NCI-H524 (cell line): ENCODE data around the gene AEBP2.
"Not testable (repeated sequence)": the region's sequence is repeated elsewhere in the genome, so short reads cannot be mapped to it uniquely, and the experiment has no call there.

Source experiments
- DNase-seq, 2 experiments: peaks; one replicate each; lab custom pipeline; 2025; lab: John Stamatoyannopoulos, UW

The AEBP2 gene

DNA sequence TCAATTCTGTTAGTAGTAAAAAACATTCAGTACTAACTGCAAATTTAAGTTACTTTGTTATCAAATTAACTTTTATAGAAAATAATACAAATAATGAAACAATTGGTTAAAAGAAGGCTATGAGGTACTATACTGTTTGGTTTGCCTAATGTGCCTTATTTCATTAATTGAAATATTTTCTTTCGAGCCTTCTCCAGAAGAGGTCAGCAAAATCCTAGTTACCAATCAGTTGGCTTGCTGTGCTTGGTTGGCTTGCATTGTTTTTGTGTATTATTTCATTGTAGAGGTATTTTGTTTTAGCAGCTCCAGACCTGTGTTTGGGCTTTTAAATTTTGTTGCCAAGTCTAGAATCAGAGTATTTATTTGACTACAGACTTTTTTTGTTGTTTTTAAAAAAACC, 68.5 kb downstream of the AEBP2 start:
- DNase-seq = peak in 1 of 2 experiments; percentile 11

DNA sequence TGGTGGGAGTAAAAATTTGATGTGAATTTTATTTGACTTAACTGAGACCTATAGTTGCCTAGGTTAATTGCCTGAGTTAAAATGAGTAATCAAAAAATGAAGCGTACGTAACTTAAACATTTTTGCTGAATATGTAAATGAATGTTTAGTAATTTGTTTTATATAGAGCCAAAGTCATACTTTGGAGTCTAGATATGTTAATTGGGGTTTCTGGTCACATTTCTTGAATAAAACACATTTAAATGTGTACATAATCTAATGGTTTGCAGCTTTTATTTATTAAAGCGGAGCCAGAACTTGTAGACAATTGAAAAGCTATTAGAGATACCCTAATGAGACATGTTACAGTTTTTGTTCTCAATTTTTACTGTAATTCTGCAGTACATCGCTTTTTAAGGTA, 71.2 kb downstream of the AEBP2 start:
- no peak for DNase-seq

DNA sequence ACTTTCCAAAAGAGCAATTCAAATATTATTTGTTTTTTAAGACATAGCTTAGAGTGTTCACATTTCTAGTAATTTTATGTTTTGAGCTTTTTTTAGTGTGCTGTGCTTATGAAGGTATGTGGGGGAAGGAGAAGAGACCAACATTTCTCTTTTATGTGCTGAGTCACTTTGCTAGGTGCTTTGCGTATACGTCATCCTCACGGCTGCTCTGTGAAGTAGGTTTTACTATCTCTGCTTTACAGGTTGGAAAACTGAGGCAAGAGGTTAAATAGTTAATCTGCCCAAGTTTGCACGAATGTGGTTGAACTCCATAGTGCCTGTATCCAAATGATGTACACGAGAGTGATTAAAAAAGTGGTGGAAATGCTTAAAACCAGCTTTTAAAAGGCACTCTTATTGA, 75.9 kb downstream of the AEBP2 start:
- DNase-seq = no peak

DNA sequence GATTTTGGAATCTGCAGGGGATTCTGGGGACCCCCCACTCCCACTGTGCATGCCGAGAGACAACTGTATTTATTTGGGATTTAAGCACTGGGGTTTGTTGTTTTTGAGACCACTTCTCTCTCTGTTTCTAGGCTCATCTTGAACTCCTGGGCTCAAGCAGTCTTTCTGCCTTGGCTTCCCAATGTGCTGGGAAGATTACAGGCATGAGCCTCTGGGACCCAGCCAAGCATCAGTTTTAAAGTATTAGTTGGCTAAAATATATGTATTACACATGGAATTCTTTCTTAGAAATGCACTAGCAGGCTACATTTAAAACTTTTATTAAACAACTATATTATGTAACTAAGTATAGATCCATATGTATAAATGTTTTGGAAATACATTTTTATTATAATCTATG, 78.3 kb downstream of the AEBP2 start:
- no peak for DNase-seq

DNA sequence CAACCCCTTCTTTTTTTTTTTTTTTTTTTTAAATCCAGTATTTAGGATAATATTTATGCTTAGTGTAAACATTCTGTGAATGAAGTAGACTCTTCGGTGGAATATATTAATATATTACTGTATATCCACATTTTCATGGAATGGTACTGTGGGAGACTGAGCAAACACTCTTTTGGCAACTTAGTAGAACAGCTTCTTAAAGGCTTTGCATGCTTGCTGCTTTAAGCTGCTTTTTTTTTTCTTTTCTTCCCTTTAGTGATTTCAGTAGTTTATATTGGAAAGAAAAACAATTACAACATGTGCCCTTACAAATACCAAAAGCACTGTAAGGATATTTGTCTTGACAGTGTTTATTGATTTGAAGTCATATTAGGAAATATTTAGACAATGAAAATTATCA, 78.9 kb downstream of the AEBP2 start:
- DNase-seq = no peak

DNA sequence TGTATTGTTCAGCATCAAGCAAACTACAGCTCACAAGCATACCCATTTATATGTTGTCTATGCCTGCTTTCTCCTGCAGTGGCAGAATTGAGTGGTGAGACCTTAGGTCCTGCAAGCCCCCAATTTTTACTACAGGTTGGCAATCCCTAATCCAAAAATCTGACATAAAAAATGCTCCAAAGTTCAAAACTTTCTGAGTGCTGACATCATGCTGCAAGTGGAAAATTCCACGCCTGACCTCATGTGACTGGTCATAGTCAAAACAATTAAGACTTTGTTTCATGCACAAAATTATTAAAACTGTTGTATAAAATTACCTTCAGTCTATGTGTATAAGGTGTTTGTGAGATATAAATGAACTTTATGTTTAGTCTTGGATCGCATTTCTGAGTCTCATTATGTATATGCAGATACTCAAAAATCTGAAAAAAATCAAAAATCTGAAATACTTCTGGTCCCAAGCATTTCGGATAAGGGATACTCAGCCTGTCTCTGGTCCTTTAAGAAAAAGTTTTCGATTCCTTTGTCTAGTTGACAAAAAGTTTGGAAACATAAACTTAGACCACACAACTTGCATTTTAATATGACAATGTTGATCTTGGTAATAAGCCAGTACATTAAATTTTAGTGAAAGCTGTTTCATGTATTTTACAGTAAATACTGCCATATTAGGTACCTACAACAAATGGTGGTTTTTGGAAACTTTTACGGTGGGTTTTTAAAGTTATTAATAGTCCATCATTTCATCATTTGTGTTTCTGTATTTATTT, 81.5 kb downstream of the AEBP2 start:
- DNase-seq = no peak

DNA sequence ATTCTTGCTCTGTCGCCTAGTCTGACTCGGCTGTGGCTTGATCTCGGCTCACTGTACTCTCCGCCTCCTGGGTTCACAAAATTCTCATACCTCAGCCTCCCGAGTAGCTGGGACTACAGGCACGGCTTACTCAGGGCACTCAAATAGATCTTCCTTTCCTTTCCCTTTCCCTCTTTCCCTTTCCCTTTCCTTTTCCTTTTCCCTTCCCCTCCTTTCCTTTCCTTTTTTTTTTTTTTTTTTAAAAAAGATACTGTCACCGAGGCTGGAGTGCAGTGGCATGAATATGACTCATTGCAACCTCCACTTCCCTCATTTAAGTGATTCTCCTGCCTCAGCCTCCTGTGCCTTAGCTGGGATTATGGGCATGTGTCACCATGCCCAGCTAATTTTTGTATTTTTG, 86.0 kb downstream of the AEBP2 start:
- DNase-seq = no peak

DNA sequence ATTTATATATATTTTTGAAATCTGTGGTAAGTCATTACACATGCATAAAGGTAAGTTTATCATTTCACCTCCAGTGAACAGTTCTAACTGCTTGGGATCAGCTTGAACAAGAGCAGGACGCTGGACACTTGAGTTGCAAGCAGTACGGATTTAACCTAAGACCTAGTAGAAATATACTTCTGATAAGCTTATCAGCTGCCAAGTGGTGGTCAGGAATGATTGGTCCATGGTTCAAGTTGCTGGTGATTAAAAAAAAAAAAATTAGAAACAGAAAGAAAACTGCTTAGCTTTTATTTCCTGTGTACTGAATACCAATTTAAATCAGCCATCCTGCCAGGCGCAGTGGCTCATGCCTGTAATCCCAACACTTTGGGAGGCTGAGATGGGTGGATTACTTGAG, 88.6 kb downstream of the AEBP2 start:
- DNase-seq = no peak

DNA sequence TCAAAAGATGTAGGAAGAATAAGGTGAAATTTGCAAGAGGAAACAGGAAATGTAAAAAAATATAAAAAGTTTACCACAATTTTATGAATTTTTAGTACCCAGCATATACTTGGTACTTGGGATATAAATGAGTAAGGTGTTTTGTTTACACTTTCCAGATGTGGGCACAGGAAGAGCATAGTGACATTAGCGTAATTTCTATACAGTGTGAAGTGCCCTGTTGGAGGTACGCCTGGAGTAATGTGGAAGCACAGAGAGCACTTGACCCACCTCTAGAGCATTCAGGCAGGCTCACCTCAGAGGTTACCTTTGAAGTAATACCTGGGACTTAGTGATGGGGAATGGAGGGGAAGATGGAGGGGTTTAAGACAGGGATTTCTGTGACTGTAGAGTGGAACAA, 89.5 kb downstream of the AEBP2 start:
- no peak for DNase-seq

DNA sequence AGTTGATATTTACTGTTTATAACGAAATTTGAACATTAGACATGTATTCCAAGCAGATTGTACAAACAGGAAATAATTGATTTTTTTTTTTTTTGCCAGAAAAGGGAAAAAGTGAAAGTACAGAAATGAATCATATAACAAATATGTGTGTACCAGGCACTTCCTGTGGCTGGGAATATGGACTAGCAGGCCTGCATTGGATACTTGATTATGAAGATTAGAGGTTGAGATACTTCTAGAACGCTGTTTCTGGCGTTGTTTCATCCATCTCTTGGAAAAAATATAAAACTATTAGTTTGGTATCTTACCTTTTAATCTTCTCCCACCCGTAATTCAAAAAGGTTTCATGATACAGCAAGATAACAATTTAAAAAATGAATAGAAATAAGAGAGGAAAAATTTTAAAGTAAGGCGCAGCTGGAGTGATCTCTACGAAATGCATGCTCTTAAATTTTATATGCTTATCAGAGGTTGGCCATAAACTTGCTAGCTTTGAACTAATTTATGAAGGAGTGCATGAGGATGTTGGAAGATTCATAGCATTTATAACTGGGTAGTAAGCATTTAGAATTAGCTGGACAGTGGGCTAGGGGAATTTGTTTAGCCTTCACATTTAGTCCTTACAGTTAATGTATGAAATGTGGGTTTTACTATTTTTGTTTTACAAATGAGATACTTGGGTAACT, 90.8 kb downstream of the AEBP2 start:
- DNase-seq = no peak

DNA sequence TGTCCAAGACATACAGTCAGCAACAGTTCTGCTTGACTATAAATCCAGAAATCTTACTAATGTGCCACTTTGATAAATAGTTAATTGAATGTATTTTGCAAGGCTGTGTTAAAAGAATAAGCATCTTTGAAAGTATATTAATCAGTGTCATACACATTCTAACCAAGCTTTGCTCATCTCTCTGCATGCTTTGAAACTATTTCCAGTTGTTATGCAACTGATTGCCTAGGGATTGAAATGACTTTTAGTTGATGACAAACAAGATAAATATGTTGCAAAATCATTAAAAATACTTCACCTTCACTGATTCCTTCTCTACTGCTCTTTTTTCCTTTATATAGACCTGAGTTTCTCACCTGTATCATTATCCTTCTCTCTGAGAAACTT, 91.3 kb downstream of the AEBP2 start:
- DNase-seq = no peak

DNA sequence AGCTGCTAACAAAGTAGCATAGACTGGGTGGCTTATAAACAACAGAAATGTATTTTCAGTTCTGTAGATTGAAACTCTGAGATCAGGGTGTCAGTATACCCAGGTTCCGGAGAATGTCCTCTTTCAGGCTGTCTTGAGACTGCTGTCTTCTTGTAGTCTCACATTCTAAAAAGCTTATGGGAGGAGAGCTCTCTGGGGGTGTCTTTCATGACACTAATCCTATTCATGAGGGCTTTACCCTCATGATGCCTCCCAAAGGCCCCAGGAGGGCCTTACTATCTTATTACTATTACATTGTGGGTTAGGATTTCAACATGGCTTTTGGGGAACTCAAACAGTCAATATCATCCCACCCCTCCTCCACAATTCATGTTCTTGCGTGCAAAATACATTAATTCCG, 94.3 kb downstream of the AEBP2 start:
- no peak for DNase-seq

DNA sequence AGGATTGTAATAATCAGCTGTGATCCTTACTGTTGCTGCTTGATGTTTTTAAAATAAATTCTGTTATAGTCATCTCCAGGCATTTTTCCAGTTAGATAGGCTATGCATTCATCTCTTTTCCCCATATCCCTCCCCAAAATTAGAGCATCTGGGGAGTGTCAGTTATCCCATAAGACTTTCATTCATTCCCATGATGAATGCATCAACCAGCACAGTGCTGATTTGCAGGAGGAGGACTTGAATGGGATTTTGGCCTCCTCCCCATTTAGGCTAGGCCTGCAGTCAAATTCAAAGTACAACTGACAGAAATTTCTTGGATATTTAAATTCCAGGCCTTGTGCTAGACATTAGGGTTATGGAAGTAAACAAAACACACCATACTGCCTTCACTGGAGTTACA, 99.8 kb downstream of the AEBP2 start:
- DNase-seq = no peak

DNA sequence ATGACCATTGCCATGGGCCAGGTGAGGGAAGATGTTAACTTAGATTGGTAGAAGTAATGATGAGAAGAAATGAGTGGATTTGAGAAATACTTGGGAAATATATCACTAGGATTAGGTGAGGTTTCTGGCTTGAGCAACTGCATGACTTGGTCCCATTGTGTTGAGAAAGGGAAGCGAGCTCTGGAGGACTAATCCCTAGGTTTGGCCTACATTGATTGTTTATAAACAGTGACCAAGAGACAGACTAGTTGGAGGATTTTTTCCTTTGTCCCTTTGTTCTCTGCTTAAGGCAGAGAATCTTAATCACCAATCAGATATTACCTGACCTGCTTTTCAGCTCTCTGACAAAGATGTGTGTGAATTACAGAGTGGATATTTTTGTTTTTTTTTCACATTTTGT, 100.5 kb downstream of the AEBP2 start:
- DNase-seq = no peak

DNA sequence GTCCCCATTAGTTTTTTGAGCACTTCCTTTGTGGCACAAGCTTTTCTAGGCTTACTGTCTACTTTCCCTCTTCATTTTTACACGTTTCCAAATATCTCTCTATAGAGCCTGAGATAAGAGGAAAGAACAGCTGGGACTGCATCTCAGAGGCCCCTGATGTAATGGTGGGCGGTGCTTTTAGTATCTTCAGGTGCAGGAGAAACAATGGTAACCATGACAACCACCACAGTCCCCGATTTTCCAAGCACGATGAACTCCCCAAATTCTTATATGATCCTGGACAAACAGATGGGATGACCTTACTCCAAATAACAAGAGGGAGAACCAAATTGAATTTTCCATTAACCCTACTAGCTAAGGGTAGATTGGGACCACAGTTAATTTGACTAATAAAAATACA, 103.3 kb downstream of the AEBP2 start:
- DNase-seq = peak in 1 of 2 experiments; percentile 44

DNA sequence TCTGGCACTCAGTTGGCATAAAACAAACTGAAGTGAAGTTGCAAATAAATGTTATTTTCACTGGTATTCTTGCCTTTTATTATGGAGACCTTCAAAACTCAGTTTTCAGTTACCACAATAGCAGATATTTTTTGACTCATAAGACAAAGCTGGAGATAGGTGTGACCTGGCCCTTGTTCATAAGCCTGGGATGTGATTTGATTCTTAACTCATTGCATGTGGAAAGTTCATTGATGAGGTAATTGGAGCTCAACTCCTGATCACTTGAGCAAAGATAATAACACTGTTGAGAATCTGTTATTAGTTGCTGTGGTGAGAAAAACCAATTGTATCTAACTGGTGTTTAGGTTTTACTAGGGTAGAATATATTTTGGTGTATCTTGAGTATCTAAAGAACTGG, 105.1 kb downstream of the AEBP2 start:
- no peak for DNase-seq

DNA sequence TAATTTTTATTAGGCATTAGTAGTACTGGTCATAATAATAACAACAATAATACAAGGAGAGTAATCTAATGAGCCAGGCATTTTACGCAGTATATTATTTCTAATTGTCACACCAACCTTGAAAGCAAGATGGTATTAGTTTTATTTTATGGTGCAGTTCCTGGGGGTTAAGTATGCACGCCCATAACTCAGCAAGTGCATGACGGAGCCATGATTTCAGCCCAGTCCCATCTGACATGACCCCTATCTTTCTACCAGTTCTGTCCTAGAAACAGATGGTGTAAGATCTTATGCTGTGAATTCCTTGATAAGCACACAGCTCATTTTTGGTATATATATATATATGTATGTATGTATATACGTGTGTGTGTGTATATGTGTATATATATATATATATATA, 106.0 kb downstream of the AEBP2 start:
- no peak for DNase-seq

DNA sequence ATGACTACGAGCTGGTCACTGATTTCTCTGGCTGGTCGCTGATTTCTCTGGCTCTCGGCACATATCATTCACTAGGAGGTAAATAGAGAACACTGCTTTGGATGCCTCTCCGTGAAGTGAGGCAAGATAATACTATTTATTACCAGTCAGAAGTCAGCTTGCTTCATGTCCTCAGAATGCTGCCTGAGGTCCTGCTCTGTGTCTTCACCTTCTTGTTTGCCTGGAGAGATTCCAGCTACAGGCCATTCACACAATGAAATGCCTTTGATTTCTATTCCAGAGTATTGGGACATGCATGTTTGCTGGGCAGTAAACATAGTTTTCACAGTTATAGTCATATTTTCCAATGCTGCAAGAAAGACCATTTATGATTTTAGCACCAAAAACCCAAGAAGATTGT, 106.7 kb downstream of the AEBP2 start:
- DNase-seq = no peak

DNA sequence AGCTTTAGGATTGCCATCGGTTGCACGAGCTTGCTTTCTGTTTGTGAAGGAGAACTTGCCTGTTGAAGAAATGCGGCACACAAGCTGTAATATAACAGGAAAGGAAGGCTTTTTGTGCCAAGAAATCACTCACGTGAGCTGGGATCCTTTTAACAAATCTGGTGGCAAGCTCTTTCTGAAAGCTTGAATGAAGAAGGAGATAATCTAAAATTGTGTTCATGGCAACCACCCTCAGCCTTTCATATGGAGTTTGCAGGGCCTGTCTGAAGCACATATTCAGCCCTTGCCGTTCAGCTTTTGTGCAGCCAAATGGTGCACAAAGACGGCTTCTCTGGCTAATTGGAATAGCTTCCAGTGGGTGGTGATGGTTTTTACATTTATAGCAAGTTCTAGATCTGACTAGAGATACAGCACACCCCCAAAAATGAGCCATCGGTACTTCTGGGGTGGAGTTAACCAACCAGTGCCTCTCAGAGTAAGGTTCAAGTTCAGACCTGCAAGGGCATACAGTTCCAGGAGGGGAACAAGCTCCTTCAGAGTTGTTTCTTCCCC, 107.4 kb downstream of the AEBP2 start:
- no peak for DNase-seq

DNA sequence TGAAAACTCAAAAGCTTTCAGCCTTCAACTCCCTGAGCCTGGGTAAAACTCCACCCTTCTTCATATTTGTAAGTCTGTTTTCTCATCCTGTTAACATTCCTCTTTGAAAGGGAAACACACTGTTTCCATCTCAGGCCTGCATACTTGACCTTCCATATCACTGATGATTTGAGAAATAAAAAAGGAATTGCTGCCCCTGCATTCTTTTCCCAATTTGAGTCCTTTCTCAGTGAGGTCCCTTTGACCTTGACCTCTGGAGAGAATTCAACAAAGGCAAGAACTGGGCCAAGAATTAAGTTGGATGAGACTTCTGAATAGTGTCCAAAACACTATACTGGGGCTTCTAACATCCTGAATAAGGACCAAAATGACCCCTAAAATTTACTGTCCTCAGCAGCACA, 108.0 kb downstream of the AEBP2 start:
- DNase-seq = no peak

DNA sequence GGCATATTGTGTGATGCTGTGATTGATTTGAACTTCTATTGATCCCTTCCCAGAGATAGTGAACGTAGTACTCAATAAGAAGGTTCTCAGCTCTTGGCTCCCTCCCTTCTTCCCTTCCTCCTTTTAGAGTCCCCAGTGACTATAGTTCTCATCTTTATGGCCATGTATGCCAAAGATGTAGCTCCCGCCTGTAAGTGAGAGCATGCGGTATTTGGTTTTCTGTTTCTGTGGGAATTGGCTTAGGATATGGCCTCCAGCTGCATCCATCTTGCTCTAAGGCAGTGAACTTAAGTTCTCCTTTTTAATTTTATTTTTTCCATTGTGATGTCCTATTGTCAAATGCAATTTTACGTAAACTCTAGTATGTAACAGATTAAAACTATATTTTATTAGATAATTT, 109.5 kb downstream of the AEBP2 start:
- DNase-seq = no peak

DNA sequence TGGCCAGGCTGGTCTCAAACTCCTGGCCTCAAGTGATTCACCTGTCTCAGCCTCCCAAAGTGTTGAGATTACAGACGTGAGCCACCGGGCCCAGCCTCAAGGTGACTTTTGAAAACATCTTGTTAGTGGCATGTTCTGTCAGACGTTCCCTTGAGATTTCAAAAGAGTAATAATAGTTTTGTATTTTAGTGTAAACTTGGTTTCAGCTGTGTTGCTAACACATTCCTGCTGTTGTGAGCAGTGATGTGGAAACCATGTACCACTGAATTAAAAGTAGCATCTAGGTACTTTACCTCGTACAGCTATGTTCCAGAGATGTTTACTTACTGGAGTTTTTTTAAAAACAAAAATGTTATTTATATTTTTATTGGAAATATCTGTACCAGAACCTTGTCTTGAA, 111.3 kb downstream of the AEBP2 start:
- no peak for DNase-seq

DNA sequence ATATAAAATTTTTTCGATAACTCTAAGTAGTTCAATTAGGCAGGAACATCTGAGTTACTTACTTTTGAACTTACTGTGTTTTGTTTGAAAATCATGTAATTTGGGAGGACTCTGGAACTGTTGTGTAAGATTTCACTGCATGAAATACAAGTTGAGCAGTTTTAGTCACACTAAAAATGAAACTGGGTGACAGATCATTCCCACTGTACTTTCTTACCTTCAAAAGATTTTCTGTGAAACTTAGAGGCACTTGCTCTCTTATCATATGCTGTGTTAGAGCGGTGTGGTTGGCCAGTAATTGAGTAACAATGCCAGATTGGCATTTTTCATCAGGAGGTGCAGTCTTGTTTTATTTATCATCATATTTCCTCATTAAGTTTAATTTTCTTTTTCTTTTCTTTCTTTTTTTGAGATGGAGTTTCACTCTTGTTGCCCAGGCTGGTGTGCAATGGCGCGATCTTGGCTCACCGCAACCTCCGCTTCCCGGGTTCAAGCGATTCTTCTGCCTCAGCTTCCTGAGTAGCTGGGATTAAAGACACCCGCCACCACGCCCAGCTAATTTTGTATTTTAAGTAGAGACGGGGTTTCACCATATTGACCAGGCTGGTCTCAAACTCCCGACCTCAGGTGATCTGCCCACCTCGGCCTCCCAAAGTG, 113.3 kb downstream of the AEBP2 start:
- not testable (repeated sequence) for DNase-seq
